Fibroblast of the aortic adventitia (primary cell): Measurements from ENCODE around the gene DNAJB8. TPM values are rescaled to one million over a fixed set of nuclear protein-coding genes. Genes with fewer than 3 reads are reported as not detected.

Experiments
- DNase-seq: peaks from one replicate; pipeline ENCODE4 v3.0.0-alpha.2; 2010; ENCODE audit warnings: low read depth
- H3K4me3 ChIP-seq: 2 replicates; pipeline ENCODE4 v1.5.1; 2011; ENCODE audit warnings: low read depth, mild to moderate bottlenecking, control low read depth, low read length, moderate library complexity
- CTCF ChIP-seq: IDR thresholded peaks from 2 replicates; pipeline ENCODE4 v1.5.1; 2011; ENCODE audit warnings: mild to moderate bottlenecking, low read length, control low read depth, inconsistent platforms; ENCODE audit not compliant: insufficient read depth
- total RNA-seq: library from RNA; depleted of rRNA; stranded (reverse); fragments of >200 nt; gene quantifications from 2 replicates; pipeline ENCODE4 v1.2.3, GENCODE V29; 2012; ENCODE audit warnings: low replicate concordance

Gene DNAJB8
- total RNA-seq, 1 donor, result not detected

- no peak for TF ChIP-seq CTCF
- no peak for DNase-seq
- no peak overlapping the region for H3K4me3 ChIP-seq
These were observed 50.7 kb downstream of the DNAJB8 start for GRCh38 chr3:128415773-128416577.

- H3K4me3 ChIP-seq, result no peak overlapping the region
- TF ChIP-seq CTCF, result no peak
- no peak for DNase-seq
These were observed 51.4 kb downstream of the DNAJB8 start for GRCh38 chr3:128415200-128415772.

- H3K4me3 ChIP-seq, result no peak overlapping the region
- no peak for TF ChIP-seq CTCF
- DNase-seq, result no peak
These were observed 53.1 kb downstream of the DNAJB8 start for GRCh38 chr3:128413413-128414205.

GRCh38 chr3:128413003-128413370 is 53.7 kb downstream of the DNAJB8 start:
- TF ChIP-seq CTCF, result no peak
- DNase-seq, result no peak
- no peak overlapping the region for H3K4me3 ChIP-seq

Other genes with a start within 250 kb of the DNAJB8 start
- 5.5 and 9.3 TPM in 2 replicates for gene GATA2, start 26.3 kb upstream of the DNAJB8 start, total RNA-seq
- gene RPN1, start 183.9 kb upstream of the DNAJB8 start, total RNA-seq, result 147 and 341 TPM in 2 replicates